Adipocyte (in vitro differentiated cells): ENCODE measurements around the gene UNK.
A peak's percentile ranks its signal among the peaks of the same experiment; 100 is the strongest.
"Not testable (repeated sequence)": the region's sequence is repeated elsewhere in the genome, so short reads cannot be mapped to it uniquely, and the experiment has no call there.

Source experiments
- DNase-seq: peaks from one replicate; pipeline ENCODE4 v3.0.0-alpha.2; 2015; ENCODE audit warnings: low read depth
- H3K27me3 ChIP-seq: replicated peaks from 2 replicates; pipeline ENCODE4 v1.7.0; 2013; ENCODE audit warnings: mild to moderate bottlenecking, low read length, moderate library complexity; ENCODE audit not compliant: control insufficient read depth, insufficient read depth
- H3K36me3 ChIP-seq: 2 replicates; pipeline ENCODE4 v1.7.0; 2013; ENCODE audit warnings: low read length, mild to moderate bottlenecking, moderate library complexity; ENCODE audit not compliant: control insufficient read depth, insufficient read depth, severe bottlenecking
- H3K4me1 ChIP-seq: 2 replicates; pipeline ENCODE4 v1.7.0; 2013; ENCODE audit warnings: mild to moderate bottlenecking, low read length, moderate library complexity; ENCODE audit not compliant: control insufficient read depth, insufficient read depth
- H3K4me3 ChIP-seq: 2 replicates; pipeline ENCODE4 v1.7.0; 2013; ENCODE audit warnings: mild to moderate bottlenecking, low read length, moderate library complexity
- H3K9ac ChIP-seq: 2 replicates; pipeline ENCODE4 v1.7.0; 2013; ENCODE audit warnings: mild to moderate bottlenecking, low read length, moderate library complexity
- H3K9me3 ChIP-seq: 2 replicates; pipeline ENCODE4 v1.7.0; 2013; ENCODE audit warnings: mild to moderate bottlenecking, low read length, moderate library complexity; ENCODE audit not compliant: control insufficient read depth

The UNK gene

GRCh38 chr17:75851693-75851991, 67.0 kb downstream of the UNK start:
- H3K4me3 ChIP-seq, H3K27me3 ChIP-seq, DNase-seq, H3K9me3 ChIP-seq: not testable (repeated sequence)
- peaks cover 48% of the 10 kb centered on the region for H3K36me3 ChIP-seq
- H3K4me1 ChIP-seq, result peaks cover 55% of the 10 kb centered on the region
- peak overlapping the region; percentile 2 for H3K9ac ChIP-seq

GRCh38 chr17:75853433-75853832, 68.8 kb downstream of the UNK start:
- no peaks in the 10 kb centered on the region for H3K27me3 ChIP-seq
- peaks cover 50% of the 10 kb centered on the region for H3K4me1 ChIP-seq
- H3K9ac ChIP-seq, result peak overlapping the region; percentile 55
- H3K36me3 ChIP-seq, result peaks cover 30% of the 10 kb centered on the region
- DNase-seq, result peak; percentile 44
- H3K4me3 ChIP-seq, result peak overlapping the region; percentile 93
- H3K9me3 ChIP-seq, result no peaks in the 10 kb centered on the region

- Histone ChIP-seq H3K4me1 (peaks cover 42% of the 10 kb centered on the region), H3K27me3 (no peaks in the 10 kb centered on the region), H3K4me3 (peak overlapping the region; percentile 93), H3K36me3 (peaks cover 23% of the 10 kb centered on the region), H3K9me3 (no peaks in the 10 kb centered on the region), H3K9ac (peak overlapping the region; percentile 89)
- peak; percentile 46 for DNase-seq
These were observed 69.6 kb downstream of the UNK start for GRCh38 chr17:75854101-75854748.

- Histone ChIP-seq H3K36me3 (peaks cover 16% of the 10 kb centered on the region), H3K27me3 (no peaks in the 10 kb centered on the region), H3K4me1 (peaks cover 35% of the 10 kb centered on the region), H3K9me3 (no peaks in the 10 kb centered on the region), H3K9ac (peak overlapping the region; percentile 89), H3K4me3 (peak overlapping the region; percentile 93)
- DNase-seq, result no peak
These were observed 70.3 kb downstream of the UNK start for GRCh38 chr17:75854881-75855309.

GRCh38 chr17:75855310-75856061, 70.9 kb downstream of the UNK start, which contains the start of gene WBP2:
Gene WBP2 (minus strand): TSS chr17:75855335. CDS start chr17:75855297, 38 bp downstream.
- Histone ChIP-seq H3K27me3 (no peaks in the 10 kb centered on the region), H3K4me3 (peak within 1 kb of the TSS; percentile 93), H3K4me1 (peaks cover 31% of the 10 kb centered on the region), H3K9me3 (no peaks in the 10 kb centered on the region), H3K9ac (peak within 1 kb of the TSS; percentile 93), H3K36me3 (peaks cover 11% of the 10 kb centered on the region)
- DNase-seq, result peak; percentile 100

GRCh38 chr17:75856062-75856756, 71.6 kb downstream of the UNK start:
- peak overlapping the region; percentile 93 for H3K9ac ChIP-seq
- peaks cover 4% of the 10 kb centered on the region for H3K36me3 ChIP-seq
- no peaks in the 10 kb centered on the region for H3K27me3 ChIP-seq
- H3K4me3 ChIP-seq, result peak overlapping the region; percentile 93
- H3K9me3 ChIP-seq, result no peaks in the 10 kb centered on the region
- peak; percentile 44 for DNase-seq
- H3K4me1 ChIP-seq, result peaks cover 27% of the 10 kb centered on the region

GRCh38 chr17:75859358-75859757, 74.8 kb downstream of the UNK start:
- not testable (repeated sequence) for H3K9me3 ChIP-seq, H3K27me3 ChIP-seq

GRCh38 chr17:75861927-75862317, 77.3 kb downstream of the UNK start:
- H3K4me1 ChIP-seq, result peaks cover 14% of the 10 kb centered on the region
- peak overlapping the region; percentile 47 for H3K9ac ChIP-seq
- no peaks in the 10 kb centered on the region for H3K9me3 ChIP-seq
- H3K27me3 ChIP-seq, result no peaks in the 10 kb centered on the region
- DNase-seq, result no peak
- H3K36me3 ChIP-seq, result no peaks in the 10 kb centered on the region
- no peak overlapping the region for H3K4me3 ChIP-seq

More at GRCh38 chr17:75859358-75859757, 74.8 kb downstream of the UNK start:
- not testable (repeated sequence) for H3K4me3 ChIP-seq, H3K36me3 ChIP-seq, H3K9ac ChIP-seq, DNase-seq
- H3K4me1 ChIP-seq, result peaks cover 19% of the 10 kb centered on the region

- Histone ChIP-seq H3K9me3 (no peaks in the 10 kb centered on the region), H3K9ac (peak overlapping the region; percentile 54), H3K36me3 (no peaks in the 10 kb centered on the region), H3K27me3 (no peaks in the 10 kb centered on the region), H3K4me3 (no peak overlapping the region), H3K4me1 (peaks cover 21% of the 10 kb centered on the region)
- peak; percentile 70 for DNase-seq
These were observed 79.9 kb downstream of the UNK start for GRCh38 chr17:75864448-75864871.

GRCh38 chr17:75864887-75865286, 80.3 kb downstream of the UNK start:
- not testable (repeated sequence) for H3K9me3 ChIP-seq, H3K4me3 ChIP-seq, H3K27me3 ChIP-seq, DNase-seq, H3K36me3 ChIP-seq
- peak overlapping the region; percentile 54 for H3K9ac ChIP-seq
- H3K4me1 ChIP-seq, result peaks cover 25% of the 10 kb centered on the region
